ENCODE results near the gene STK32B.

The STK32B gene

DNA sequence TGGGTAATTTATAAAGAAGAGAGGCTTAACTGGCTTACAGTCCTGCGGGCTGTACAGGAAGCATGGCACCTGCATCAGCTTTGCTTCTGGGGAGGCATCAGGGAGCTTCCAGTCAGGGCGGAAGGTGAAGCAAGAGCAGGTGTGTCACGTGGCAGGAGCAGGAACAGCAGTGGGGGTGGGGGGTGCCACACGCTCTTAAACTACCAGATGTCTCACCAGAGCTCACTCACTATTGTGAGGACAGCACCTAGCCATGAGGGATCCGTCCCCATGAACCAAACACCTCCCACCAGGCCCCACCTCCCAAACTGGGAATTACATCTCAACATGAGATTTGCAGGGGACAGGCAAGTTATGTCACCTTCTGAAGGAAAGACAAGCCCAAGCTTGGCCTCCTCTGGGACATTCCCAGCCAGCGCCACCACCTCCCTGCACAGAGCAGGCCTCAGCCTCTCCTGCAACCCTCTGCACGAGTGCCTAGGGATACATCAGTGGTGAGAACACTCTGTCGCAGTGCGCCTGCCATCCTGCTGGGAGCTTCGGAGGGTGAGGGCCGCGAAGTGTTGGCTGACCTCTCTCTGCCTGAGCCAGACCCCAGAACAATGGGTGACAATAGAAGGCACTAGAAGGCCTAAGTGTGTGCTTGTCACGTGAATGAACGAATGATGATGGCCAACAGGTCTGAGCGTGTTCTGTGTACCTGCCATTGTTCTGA, 412.8 kb downstream of the STK32B start:
- no peak for DNase-seq (ENCODE audit: low read depth)
- TF ChIP-seq, protein P1, sequence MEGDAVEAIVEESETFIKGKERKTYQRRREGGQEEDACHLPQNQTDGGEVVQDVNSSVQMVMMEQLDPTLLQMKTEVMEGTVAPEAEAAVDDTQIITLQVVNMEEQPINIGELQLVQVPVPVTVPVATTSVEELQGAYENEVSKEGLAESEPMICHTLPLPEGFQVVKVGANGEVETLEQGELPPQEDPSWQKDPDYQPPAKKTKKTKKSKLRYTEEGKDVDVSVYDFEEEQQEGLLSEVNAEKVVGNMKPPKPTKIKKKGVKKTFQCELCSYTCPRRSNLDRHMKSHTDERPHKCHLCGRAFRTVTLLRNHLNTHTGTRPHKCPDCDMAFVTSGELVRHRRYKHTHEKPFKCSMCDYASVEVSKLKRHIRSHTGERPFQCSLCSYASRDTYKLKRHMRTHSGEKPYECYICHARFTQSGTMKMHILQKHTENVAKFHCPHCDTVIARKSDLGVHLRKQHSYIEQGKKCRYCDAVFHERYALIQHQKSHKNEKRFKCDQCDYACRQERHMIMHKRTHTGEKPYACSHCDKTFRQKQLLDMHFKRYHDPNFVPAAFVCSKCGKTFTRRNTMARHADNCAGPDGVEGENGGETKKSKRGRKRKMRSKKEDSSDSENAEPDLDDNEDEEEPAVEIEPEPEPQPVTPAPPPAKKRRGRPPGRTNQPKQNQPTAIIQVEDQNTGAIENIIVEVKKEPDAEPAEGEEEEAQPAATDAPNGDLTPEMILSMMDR (conservative IDR thresholded peaks at IDR 0.05; ENCODE audit: low read depth, low read length), result no peak
- no peak overlapping the region for H3K4me3 ChIP-seq (ENCODE audit: low read depth, low read length)

DNA sequence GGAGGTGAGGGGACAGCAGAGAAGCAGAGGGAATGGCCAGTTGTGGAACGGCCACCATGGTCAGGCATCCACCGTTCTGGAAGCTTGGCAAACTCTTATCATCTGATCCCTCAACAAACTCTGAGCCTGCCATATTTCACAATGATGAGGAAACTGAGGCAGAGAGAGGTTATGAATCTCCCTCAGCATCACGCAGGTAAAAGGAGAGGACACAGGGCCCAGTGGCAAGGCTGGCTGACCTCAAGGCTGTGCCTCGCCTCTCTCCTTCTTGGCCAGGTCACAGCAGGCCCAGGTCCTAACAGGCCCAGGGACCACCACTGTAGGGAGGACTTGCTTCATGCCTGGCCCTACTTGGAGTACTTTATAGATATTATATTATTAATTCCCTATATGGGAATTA, 414.2 kb downstream of the STK32B start:
- DNase-seq (ENCODE audit: low read depth), result no peak
- no peak overlapping the region for H3K4me3 ChIP-seq (ENCODE audit: low read depth, low read length)
- TF ChIP-seq, protein P1 (conservative IDR thresholded peaks at IDR 0.05; ENCODE audit: low read depth, low read length), result no peak

DNA sequence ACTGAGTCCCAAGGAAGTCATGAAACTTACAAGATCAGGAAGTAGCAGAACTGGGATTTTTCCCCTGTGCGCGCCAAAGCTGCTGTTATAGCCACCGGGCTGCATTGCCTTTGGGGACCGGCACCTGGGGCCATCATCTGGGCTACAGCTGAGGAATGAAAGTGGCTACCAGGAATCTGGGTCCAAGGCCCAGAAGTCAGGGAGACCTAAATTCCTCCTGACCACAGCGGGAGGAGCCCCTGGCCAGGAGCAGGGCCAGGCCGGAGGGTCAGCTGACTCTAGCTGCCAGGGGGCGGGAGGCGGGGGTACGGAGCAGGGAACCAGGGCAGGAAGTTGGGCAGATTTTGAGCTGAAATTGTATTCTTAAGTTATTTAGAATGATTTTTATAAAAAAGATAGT, 414.7 kb downstream of the STK32B start:
- DNase-seq (ENCODE audit: low read depth), result no peak
- TF ChIP-seq, protein P1 (conservative IDR thresholded peaks at IDR 0.05; ENCODE audit: low read depth, low read length), result no peak
- H3K4me3 ChIP-seq (ENCODE audit: low read depth, low read length), result no peak overlapping the region

DNA sequence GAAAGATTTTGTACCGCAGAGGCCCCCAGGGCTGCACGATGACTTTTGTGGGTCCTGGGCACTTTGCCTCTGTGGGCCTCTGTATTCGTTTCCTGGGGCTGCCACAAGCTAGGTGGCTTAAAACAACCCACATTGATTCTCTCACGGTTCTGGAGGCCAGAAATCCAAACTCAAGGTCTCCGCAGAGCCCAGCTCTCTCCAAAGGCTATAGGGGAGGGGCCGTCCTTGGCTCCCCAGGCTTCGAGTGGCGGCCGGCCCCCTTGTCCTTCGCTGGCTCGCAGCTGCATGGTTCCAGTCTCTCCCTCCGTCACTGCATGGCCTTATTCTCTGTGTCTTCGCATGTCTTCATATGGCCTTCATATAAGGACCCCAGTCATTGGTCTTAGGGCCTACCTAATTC, 415.8 kb downstream of the STK32B start:
- TF ChIP-seq, protein P1 (conservative IDR thresholded peaks at IDR 0.05; ENCODE audit: low read depth, low read length), result no peak
- no peak overlapping the region for H3K4me3 ChIP-seq (ENCODE audit: low read depth, low read length)
- DNase-seq (ENCODE audit: low read depth), result no peak

DNA sequence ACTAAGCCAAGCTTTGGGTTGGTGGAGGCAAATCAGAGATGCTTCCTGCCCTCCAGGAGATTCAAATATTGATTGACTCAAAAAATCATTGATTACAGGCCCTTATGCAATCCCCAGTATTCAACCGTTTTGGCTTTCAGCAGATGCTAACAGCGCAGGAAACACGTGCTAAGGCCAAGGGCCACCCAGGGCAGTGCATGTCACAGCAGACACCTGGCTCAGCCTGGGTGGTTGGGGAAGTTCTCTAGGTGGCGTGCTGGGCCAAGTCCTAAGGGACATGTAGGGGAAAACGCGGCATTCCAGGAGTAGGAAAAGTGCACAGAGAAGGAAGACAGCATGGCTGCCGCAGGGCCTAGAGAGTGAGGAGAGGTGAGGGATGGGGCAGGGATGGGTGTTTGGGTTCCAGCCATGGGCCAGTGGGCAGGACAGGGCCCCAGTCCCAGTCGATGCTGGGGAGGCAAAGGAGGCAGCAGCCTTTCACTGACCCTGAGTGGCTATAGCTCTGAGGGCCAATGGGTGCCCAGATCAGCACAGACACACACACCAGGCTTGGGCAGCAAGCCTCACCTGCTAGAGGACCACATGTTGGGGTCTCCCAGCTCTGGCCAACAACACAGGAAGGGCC, 418.0 kb downstream of the STK32B start:
- H3K4me3 ChIP-seq (ENCODE audit: low read depth, low read length), result no peak overlapping the region
- no peak for DNase-seq (ENCODE audit: low read depth)
- TF ChIP-seq, protein P1 (conservative IDR thresholded peaks at IDR 0.05; ENCODE audit: low read depth, low read length), result no peak

DNA sequence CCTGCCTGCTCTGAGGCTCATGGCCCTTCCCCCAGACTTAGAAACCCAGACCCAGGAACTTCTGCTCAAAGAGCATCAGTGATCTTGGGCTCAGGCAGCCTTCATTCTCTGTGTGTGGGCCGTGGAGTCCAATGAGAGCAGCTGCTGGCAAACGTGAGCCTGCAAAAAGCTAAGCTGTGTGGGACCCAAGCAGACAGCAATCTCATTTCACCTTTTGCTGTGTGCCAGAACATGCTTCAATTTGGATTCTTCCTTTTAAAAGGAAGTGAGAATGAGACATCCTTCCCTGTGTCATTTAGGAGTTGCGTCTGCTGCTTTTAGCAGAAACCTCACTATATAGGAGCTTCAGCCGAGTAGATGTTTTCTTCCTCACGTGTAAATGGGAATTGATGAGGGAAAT, 418.6 kb downstream of the STK32B start:
- TF ChIP-seq, protein P1 (conservative IDR thresholded peaks at IDR 0.05; ENCODE audit: low read depth, low read length), result no peak
- no peak for DNase-seq (ENCODE audit: low read depth)
- H3K4me3 ChIP-seq (ENCODE audit: low read depth, low read length), result no peak overlapping the region
